Nephron progenitor cell (in vitro differentiated cells): ENCODE data around the gene HDAC5.
A peak's percentile ranks its signal among the peaks of the same experiment; 100 is the strongest.

Source experiments
- DNase-seq: peaks from one replicate; pipeline ENCODE4 v3.0.0; 2021
- H3K27ac Mint-ChIP-seq: 2 replicates; pipeline ENCODE4 v1.8.0; 2021; ENCODE audit warnings: mild to moderate bottlenecking, moderate library complexity, mixed read lengths
- H3K27me3 Mint-ChIP-seq: 2 replicates; pipeline ENCODE4 v1.8.0; 2021; ENCODE audit warnings: mild to moderate bottlenecking, low read depth, mixed read lengths; ENCODE audit not compliant: poor library complexity
- H3K36me3 Mint-ChIP-seq: 2 replicates; pipeline ENCODE4 v1.8.0; 2021; ENCODE audit warnings: low read depth, mixed read lengths
- H3K4me1 Mint-ChIP-seq: 2 replicates; pipeline ENCODE4 v1.8.0; 2021; ENCODE audit warnings: mixed read lengths
- H3K4me3 Mint-ChIP-seq: 2 replicates; pipeline ENCODE4 v1.8.0; 2021; ENCODE audit warnings: mild to moderate bottlenecking, moderate library complexity, mixed read lengths
- H3K9me3 Mint-ChIP-seq: 2 replicates; pipeline ENCODE4 v1.8.0; 2021; ENCODE audit warnings: mild to moderate bottlenecking, moderate library complexity, mixed read lengths
- TF ChIP-seq, protein P1 (sequence below): fragments of 200-600 bp; sonication (generic); IDR thresholded peaks from 2 replicates; pipeline ENCODE4 v1.5.0; 2021; ENCODE audit warnings: antibody characterized with exemption

HDAC5 gene

GRCh38 chr17:44094701-44095387 is 28.6 kb downstream of the HDAC5 start:
- Mint-ChIP-seq H3K4me3 (peak overlapping the region; percentile 79), H3K9me3 (no peaks in the 10 kb centered on the region), H3K4me1 (peaks cover 38% of the 10 kb centered on the region), H3K27me3 (no peaks in the 10 kb centered on the region), H3K27ac (no peak overlapping the region), H3K36me3 (peaks cover 13% of the 10 kb centered on the region)
- TF ChIP-seq, protein P1, sequence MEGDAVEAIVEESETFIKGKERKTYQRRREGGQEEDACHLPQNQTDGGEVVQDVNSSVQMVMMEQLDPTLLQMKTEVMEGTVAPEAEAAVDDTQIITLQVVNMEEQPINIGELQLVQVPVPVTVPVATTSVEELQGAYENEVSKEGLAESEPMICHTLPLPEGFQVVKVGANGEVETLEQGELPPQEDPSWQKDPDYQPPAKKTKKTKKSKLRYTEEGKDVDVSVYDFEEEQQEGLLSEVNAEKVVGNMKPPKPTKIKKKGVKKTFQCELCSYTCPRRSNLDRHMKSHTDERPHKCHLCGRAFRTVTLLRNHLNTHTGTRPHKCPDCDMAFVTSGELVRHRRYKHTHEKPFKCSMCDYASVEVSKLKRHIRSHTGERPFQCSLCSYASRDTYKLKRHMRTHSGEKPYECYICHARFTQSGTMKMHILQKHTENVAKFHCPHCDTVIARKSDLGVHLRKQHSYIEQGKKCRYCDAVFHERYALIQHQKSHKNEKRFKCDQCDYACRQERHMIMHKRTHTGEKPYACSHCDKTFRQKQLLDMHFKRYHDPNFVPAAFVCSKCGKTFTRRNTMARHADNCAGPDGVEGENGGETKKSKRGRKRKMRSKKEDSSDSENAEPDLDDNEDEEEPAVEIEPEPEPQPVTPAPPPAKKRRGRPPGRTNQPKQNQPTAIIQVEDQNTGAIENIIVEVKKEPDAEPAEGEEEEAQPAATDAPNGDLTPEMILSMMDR: no peak
- DNase-seq: no peak

- no peaks in the 10 kb centered on the region for H3K27me3 Mint-ChIP-seq
- H3K27ac Mint-ChIP-seq: no peak overlapping the region
- H3K4me3 Mint-ChIP-seq: no peak overlapping the region
- H3K4me1 Mint-ChIP-seq: peaks cover 44% of the 10 kb centered on the region
- H3K36me3 Mint-ChIP-seq: peaks cover 19% of the 10 kb centered on the region
- no peaks in the 10 kb centered on the region for H3K9me3 Mint-ChIP-seq
- TF ChIP-seq, protein P1: no peak
- no peak for DNase-seq
These were observed 30.1 kb downstream of the HDAC5 start for GRCh38 chr17:44093231-44093900.

GRCh38 chr17:44092051-44092450 is 31.4 kb downstream of the HDAC5 start:
- DNase-seq: no peak
- Mint-ChIP-seq H3K36me3 (peaks cover 21% of the 10 kb centered on the region), H3K9me3 (no peaks in the 10 kb centered on the region), H3K27ac (no peak overlapping the region), H3K4me3 (no peak overlapping the region), H3K27me3 (no peaks in the 10 kb centered on the region), H3K4me1 (peaks cover 51% of the 10 kb centered on the region)
- TF ChIP-seq, protein P1: no peak

DNA sequence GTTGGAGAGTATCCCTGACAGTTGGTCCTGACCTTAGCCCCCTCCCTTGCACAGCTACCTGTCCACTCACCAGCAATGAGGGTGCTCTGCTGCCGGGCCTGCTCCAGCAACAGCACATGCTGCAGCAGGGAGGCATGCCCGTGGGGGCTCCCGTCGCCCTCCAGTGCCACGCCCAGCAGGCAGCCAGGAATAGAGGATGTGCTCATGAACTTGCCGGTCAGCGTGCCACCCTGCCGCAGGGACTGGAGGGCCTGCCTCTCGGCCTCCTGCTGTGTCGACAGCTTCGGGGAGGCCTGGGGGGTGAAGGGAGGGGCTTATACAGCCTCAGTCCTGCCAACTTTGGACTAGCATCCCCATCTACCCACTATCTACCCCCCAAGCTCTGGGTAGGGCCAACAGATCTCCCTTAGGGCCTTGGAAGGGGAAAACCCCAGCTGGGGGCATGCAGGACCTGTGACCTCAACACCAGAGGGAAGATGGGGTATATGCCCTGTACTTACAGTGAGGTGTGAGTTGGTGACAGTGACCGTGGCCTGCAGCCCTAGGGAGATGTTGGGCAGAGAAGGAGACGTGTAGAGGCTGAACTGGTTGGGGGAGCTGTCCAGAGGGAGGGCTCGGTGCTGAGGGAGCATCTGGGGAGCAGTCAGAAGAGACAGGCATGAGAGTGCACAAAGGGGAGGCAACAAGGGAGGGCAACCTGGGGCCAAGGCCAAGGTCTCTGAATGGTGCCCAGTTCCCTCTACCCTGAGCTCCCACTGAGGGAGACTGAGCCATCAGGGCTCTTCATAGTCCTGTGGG is 32.0 kb downstream of the HDAC5 start:
- Mint-ChIP-seq H3K4me1 (peaks cover 50% of the 10 kb centered on the region), H3K4me3 (no peak overlapping the region), H3K27me3 (no peaks in the 10 kb centered on the region), H3K9me3 (no peaks in the 10 kb centered on the region), H3K27ac (peak overlapping the region; percentile 65), H3K36me3 (peaks cover 21% of the 10 kb centered on the region)
- DNase-seq: no peak
- TF ChIP-seq, protein P1: no peak

GRCh38 chr17:44088254-44088653 is 35.2 kb downstream of the HDAC5 start:
- Mint-ChIP-seq H3K4me1 (peaks cover 39% of the 10 kb centered on the region), H3K9me3 (no peaks in the 10 kb centered on the region), H3K27ac (peak overlapping the region; percentile 94), H3K36me3 (peaks cover 30% of the 10 kb centered on the region), H3K27me3 (no peaks in the 10 kb centered on the region), H3K4me3 (peak overlapping the region; percentile 52)
- TF ChIP-seq, protein P1: no peak
- DNase-seq: no peak
